Kidney glomerular epithelial cell (primary cell): Measurements from ENCODE around the gene FLNB.
"Not testable (repeated sequence)": the region's sequence is repeated elsewhere in the genome, so short reads cannot be mapped to it uniquely, and the experiment has no call there.

Experiments used
- DNase-seq: peaks from one replicate; lab custom pipeline; 2025; lab: John Stamatoyannopoulos, UW

Gene FLNB

DNA sequence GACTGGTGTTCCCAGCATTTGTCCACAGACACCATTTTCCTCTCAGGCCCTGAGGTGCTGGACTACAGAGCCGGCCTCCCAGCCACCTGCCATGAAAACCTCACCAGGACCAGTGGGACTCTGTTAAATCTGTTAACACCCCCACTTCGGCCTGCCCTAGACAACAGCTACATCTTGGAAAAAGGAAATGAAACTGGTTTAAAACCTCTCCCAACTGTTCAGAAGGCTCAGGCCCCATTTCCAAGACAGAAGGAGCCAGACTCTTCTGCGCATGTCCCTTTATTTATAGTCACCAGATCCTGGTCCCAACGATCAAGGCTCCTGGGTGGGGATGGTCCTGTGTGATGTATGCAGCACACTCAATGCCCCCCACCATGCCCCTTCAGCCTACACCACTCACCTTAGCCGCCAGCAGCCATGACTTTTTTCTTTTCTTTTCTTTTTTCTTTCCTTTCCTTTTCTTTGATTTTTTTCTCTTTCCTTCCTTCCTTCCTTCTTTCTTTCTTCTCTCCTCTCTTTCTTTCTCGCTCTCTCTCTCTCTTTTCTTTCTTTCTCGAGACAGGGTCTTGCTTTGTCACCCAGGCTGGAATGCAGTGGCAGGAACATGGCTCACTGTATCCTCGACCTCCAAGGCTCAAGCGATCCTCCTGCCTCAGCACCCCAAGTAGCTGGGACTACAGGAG lies 25.5 kb upstream of the FLNB start:
- no peak for DNase-seq

DNA sequence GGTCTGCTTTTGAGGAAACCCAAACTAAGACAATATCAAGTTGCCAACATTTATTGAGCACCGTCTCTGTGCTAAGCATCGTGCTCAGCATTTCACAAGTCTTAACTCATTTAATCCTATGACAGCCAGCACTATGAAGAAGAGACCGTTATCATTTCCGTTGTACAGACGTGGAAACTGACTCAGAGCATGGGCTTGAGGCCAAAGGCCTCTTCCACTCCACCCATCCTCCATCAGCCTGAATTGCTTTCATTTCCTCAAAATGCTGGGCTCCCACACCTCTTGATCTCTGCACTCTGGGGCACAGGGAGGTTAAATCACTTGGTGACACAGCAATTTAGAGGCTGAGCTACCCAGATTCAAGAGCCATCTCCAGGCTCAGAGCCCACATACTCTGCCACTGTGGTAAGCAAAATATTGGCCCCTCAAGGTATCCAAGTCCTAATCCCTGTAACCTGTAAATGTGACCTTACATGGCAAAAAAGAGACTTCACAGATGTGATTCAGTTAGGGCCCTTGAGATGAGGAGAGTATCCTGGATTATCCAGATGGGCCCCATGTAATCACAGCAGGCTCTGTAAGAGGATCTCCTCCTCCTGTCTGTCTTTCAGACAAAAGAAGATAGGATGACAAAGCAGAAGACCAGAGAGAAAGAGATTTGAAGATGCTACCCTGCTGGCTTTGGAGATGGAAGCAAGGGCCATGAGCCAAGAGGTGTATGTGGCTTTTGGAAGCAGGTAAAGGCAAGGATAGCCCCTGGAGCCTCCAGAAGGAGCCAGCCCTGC lies 24.3 kb upstream of the FLNB start:
- DNase-seq: peak; percentile 63

DNA sequence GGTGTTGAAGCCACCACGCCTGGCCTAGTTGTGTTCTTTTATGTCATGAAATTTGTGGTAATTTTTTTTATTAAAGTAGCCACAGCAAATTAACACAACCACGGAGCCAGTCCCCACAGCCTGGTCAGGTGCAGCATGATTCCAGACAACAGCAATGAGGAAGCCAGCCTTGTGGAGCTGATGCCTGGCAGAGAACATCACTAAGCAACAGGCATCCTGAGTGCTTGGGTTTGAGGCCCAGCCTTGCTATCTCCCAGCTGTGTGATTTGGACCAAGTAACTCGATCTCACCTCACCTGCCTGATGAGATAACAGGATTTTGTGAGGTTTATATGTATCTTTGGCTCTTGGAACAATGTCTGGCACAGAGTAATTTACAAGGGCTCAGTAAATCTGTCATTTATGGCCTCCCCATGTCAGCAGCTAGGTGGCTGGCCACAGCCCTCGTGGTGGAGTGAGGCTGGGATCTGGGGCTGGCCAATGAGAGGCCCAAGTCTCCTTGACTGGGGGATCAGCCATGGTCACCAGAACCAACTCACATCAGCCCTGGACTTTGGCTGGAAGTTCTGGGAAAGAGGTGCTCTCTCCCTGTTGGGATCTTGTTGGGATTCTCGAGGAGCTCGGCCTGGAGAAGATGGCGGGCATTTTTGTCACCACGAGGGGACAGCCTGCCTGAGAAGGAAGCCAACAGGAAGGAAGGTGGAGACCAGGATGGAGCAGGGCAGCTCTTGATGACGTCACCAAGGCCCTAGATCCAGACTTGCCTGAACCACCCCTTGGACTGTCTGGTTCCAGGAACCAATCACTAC lies 22.8 kb upstream of the FLNB start:
- no peak for DNase-seq

DNA sequence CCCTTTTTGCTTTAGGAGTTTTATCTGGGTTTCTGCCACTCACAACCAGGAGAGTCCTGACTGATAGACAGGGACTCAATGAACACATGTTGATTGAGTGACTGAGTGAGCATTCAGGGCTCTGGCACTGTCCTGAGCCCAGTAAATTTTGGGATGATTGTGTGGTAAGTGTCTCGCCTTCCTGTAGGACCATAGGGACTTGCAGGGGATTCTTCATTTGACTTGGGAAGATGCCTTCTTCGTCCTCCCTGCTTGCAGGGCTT lies 22.3 kb upstream of the FLNB start:
- no peak for DNase-seq

DNA sequence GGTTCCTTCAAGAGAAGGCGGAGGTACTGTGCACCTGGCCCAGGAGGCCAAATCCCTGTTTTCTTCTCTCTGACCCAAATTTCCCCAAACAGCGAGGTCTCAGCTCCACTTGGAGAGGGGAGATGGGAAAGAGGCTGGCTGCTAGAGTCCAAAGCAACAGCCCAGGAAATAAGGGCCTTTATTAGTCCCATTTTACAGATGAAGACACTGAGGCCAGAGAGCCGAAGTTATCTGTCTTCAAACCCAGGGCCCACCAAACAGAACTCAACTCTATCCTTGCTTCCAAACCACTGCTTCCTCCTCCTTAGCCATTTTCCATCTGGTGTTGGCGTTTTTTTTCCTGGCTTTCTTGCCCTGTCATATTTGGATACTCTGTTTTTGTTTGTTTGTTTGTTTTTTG lies 22.0 kb upstream of the FLNB start:
- DNase-seq: no peak

DNA sequence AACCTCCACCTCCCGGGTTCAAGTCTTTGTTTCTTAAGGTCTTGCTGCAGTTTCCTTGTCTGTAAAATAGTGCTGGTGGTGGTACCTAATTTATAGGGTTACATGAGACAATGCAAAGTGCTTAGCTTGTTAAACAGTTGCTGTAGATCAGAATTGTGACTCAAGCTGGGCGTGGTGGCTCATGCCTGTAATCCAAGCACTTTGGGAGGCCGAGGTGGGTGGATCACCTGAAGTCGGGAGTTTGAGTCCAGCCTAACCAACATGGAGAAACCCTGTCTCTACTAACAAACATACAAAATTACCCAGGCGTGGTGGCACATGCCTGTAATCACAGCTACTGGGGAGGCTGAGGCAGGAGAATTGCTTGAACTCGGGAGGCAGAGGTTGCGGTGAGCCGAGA lies 19.0 kb upstream of the FLNB start:
- DNase-seq: not testable (repeated sequence)

DNA sequence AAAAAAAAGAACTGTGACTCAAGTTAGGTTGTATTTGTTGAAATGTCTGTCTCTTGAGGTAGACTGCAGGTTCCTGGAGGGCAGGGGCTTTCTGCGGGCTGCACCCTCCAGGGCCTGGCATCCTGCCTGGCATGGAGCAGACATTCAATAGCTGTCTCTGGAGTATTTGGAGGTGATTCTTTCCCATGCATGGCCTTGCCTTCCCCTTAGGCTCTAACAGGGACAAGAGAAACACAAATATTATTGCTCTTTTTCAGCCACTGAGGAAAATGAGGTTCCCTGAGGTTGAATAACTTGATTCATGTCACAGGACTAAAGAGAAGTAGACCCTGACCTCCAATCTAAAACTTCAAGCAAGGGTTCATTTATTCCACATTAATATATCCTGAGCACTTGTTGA lies 18.6 kb upstream of the FLNB start:
- DNase-seq: no peak

DNA sequence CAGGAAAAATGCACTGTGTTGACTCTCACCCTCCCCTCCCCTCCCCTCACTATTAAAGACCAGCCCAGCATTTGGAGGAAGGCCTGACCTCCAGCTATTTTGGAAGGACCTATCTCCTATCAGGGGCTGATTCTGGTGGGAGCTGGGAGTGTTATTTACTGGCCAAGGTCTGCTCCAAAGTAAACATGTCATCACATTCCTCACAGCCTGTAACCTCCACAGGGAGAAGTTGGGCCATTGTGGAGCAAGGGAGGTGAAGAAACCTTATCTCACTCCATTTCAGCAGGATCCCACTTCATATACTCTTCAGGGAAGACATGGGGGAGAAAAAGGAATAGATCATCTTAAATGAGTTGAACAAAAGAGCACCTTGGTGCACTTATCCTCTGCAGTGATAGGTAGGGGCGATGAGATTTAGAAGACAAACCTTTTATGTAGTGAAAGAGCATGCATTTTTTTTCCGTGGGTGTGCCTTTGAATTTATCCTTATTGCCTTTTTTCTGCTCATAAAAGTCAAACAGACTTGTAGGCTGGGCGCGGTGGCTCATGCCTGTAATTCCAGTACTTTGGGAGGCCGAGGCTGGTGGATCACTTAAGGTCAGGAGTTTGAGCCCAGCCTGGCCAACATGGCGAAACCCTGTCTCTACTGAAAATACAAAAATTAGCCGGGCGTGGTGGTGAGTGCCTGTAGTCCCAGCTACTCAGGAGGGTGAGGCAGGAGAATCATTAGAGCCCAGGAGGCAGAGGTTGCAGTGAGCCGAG lies 15.6 kb upstream of the FLNB start:
- no peak for DNase-seq

DNA sequence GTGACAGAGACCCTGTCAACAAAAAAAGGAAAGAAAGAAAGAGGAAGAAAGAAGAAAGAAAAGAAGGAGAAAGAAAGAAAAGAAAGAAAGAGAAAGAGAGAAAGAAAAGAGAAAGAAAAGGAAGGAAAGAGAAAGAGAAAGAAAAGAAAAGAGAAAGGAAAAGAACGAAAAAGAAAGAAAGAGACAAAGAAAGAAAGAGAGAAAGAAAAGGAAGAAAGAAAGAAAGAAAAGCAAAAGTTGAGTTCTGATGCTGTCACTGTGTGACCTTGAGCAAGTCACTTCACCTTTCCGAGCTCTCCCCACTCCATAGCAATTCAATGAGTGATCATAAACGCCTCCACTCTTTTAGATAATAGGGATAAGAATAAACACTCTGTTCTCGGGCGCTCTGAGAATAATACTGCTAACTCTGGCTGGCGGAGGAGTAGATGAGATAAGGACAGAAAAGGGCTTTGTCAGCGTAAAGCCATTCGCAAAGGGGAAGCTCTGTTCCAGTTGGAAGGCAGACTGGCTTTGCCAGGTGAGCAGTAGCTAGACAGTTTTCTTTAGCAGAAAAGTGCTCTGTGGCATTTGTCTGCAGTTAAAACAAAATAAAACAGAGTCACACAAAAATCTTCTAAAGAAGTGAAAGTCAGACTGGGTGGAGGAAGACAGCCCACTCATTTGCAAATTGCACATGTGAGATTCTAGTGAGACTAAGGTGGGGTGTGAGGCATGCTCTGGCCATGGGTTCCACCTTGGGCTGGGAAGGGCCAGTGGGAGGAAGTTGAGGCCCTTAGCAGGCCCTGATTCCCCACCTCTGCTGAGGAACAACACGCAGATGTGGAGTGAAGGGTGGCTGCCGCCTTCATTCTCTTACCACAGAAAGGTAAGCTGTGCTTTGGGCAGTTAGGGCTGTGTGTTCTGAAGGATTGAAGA lies 9.6 kb upstream of the FLNB start:
- DNase-seq: peak; percentile 68

DNA sequence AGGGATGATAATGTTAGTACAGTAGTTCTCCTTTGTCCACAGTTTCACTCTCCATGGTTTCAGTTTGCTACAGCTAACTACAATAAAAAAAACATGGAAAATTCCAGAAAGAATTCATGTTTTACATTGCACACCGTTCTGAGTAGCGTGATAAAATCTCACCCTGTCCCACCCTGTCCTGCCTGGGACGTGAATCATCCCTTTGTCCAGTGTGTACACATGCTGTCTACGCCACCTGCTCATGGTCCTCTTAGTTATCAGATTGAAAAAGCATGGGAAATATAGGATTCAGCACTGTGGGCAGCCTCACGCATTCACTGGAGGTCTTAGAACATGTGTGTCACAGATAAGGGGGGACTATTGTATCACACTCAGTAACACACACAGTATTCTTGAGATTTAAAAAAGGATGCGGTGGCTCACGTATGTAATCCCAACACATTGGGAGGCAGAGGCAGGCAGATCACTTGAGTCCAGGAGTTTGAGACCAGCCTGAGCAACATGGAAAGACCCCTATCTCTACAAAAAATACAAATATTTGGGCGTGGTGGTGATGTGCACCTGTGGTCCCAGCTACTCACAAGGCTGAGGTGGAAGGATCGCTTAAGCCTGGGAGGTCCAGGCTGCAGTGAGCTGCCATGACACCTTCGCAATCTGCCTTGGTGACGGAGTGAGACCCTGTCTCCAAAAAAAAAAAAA lies 8.7 kb upstream of the FLNB start:
- no peak for DNase-seq

DNA sequence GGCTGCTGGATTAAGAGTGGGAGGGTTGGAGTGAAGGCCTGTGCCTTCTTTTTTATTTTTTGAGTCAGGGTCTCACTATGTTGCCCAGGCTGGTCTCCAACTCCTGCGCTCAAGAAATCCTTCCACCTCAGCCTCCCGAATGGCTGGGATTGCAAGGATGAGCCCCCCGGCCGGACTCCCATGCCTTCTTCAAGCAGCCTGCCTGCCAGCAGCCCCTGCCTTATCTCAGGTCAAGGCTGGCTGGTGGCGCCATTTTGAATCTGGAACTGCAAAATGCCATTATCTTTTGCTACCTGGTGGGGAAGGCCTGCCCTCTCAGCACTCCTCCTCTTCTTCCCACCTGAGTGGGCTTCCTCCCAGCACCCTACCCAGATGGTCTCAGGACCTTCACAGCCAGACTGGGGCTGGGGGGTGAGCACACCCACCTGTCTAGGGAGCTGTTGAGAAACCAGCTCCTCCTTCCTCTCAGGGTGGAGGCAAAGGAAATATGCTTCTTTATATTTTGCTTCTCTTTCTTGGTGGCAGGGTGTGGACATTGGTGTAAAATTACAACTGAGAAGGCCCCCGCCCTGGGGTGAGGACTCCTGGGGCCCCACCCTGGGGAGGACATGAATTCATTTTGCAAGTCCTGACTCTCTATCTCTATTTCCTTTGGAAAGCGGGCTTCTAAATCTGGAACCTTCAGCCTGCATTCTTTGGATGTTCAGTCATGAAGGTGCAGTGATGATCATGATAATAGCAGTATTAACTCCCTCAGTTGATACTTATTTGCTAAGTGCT lies 7.7 kb upstream of the FLNB start:
- no peak for DNase-seq

DNA sequence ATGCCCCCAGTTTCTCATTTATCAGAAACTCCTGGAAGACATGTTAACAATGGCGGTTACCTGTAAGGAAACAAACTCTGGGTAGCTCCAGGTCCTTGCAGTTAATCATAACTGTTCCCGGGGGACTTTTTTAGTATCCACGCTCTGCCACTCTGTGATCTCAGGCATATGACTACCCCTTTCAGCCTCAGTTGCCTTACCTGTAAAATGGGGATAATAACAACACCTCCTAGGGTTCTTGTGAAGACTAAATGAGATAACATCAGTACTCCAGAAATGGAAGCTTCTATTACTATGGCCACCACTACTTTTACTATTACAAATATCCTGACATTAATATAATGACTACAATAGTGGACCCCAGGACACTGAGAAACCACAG lies 7.1 kb upstream of the FLNB start:
- no peak for DNase-seq

DNA sequence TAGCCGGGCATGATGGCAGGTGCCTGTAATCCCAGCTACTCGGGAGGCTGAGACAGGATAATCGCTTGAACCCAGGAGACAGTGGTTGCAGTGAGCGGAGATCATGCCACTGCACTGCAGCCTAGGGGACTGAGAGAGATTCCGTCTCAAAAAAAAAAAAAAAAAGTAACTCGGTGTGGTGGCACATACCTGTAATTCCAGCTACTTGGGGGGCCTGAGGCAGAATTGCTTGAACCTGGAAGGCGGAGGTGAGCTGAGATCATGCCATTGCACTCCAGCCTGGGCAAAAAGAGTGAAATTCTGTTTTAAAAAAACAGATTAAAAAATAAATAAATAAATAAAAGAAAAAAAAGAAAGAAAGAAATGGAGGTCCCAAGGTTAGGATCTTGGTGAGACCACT lies 6.2 kb upstream of the FLNB start:
- DNase-seq: no peak

DNA sequence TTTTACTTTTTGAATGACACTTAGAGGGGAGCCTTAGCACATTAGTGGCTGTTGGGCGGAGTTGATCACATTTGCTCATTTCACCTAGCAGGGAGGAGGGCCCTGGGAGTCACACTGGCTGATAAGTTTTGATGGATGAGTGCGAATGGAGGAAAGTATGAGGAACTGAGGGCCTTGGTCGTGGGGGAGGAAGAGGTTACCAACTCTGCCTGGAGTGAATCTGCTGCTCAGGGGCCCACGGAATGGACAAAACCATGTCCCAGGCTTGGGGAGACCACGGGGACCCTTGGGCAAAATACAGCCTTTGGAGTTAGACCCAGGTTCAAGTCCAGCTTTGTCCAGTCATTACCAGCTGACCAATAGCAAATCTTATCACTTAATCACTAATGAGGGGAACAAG lies 5.1 kb upstream of the FLNB start:
- no peak for DNase-seq

DNA sequence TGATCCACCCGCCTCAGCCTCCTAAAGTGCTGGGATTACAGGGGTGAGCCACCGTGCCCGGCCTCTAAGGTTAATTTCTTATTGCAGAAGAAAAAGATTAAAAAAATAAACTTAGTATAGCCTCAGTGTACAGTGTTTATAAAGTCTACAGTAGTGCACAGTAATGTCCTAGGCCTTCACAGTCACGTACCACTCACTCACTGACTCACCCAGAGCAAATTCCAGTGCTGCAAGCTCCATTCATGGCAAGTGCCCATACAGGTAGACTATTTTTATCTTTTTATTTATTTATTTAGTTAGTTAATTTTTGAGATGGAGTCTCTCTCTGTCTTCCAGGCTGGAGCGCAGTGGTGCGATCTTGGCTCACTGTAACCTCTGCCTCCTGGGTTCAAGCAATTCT lies 3.2 kb upstream of the FLNB start:
- DNase-seq: peak; percentile 69

DNA sequence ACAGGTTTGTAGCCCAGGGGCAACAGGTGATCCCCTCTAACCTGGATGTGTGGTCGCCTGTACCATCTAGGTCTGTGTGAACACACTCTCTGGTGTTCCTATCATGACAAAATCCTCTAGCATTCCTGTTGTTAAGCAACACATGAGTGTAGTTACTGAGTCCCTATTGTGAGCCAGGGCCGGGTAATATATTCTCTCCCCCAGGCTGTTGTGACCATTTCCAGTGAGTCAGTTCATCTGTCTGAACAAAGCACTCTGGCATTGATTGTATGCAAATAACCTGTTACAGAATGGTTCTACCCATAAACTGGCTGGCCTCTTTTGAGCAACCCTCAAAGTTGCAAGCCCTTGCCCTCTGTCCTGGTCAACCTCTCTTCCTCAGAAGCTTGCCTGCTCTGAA lies 2.6 kb upstream of the FLNB start:
- peak; percentile 58 for DNase-seq

DNA sequence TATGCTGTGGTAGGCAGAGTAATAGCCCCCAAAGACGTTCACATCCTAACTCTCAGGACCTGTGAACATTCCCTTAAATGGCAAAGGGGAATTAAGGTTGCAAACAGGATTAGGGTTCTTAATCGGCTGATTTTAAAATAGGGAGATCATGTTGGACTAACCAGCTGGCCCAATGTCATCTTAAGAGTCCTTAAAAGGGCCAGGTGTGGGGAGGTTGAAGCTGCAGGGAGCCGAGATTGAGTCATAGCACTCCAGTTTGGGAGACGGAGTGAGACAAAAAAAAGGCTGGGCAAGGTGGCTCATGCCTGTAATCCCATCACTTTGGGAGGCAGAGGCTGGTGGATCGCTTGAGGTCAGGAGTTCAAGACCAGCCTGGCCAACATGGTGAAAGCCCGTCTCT lies 1.6 kb upstream of the FLNB start:
- DNase-seq: no peak

DNA sequence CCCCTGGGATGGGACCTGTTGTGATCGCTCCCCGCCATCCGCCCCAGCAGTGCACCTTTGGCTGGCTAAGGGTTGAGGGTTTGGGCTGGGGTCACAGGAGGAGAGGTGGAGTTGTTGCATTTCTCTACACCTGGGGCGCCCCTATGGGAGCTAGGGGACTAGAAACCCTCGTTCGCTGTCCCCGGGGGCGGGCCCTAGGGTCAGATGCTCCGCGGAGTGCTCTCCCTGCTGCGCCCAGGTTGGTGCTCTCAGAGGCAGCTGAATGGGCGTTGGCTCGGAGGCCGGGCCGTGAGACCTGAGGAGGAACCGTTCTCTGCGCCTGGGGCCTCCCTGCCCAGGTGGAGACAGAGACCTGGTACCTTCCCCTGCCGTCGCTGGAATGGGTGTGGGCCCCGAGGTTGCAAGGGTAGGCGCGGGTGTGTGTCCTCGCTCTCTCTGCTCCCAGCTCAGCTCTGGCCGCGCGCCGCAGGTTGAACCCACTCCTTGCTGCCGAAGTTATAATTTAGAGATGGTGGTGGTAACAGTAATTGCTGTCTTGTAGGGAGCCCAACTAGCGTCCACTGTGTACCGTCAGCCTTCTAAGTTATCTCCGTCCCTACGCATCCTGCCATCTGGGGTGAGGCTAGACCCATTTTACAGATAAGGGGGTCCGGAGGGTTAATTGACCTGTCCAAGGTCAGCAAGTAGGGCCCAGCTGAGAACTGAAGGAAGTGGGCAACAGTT lies 965 bp downstream of the FLNB start:
- no peak for DNase-seq

DNA sequence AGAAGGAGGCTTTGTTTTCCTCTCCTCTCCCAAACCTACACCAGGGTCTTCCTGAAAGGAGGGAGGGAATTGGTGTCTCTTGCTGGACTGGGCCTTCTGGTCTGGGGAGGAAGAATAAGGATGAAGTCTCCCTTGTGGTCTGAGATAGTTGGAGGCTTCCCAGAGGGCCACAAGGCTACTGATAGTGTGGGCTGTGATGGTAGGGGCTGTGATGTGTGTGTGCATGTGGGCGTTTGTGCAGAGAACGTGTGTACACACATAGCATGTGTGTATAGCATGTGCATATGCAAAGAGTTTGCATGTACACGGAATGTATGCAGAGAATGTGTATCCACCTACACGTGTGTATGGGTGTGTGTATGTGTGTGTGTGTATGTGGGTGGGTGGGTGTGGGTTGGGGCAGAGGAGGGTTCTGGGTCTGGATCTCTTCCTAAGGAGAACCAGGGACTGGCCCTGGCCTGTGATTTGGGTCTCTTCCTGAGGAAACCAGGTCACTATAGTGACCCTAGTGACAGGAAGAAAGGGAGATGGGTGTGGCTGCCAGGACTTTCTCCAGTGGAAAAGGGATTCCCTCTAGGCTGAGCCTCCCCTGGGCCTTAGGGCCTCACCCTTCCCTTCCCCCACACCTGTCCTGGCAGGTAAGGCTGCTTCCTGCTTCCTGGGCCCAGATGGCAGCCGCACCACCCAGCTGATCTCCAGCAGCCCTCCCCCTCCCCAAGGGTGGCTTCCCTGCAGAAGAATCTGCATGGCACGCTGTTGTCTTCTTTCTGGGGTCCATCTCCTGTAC lies 1.7 kb downstream of the FLNB start:
- DNase-seq: no peak
